ENCODE data around the gene KIAA1671. TPM values are rescaled to one million over a fixed set of nuclear protein-coding genes. Genes with fewer than 3 reads are reported as not detected.

The KIAA1671 gene
- total RNA-seq, 2 experiments from 2014 or later, result 35.0 to 35.5 TPM

GRCh38 chr22:25100402-25100801, 147.9 kb downstream of the KIAA1671 start:
- H3K4me3 Mint-ChIP-seq, result no peak overlapping the region
- ChIA-PET CTCF (no interaction called here), POLR2A (no interaction called here)
- no peaks in the 10 kb centered on the region for H3K4me1 Mint-ChIP-seq
- DNase-seq, result no peak
- H3K36me3 Mint-ChIP-seq (ENCODE audit: low read depth), result no peaks in the 10 kb centered on the region
- H3K27me3 Mint-ChIP-seq, result no peaks in the 10 kb centered on the region
- no peaks in the 10 kb centered on the region for H3K9me3 Mint-ChIP-seq
- no peak overlapping the region for H3K27ac Mint-ChIP-seq

GRCh38 chr22:25100948-25101347, 148.4 kb downstream of the KIAA1671 start:
- CTCF ChIA-PET, result no interaction called here
- POLR2A ChIA-PET, result no interaction called here
- Mint-ChIP-seq H3K27me3 (no peaks in the 10 kb centered on the region), H3K27ac (no peak overlapping the region), H3K4me3 (no peak overlapping the region), H3K9me3 (no peaks in the 10 kb centered on the region), H3K4me1 (no peaks in the 10 kb centered on the region), H3K36me3 (ENCODE audit: low read depth) (no peaks in the 10 kb centered on the region)
- DNase-seq, result no peak

GRCh38 chr22:25101501-25101900, 149.0 kb downstream of the KIAA1671 start:
- CTCF ChIA-PET, result no interaction called here

GRCh38 chr22:25101986-25102385, 149.5 kb downstream of the KIAA1671 start:
- ChIA-PET CTCF (no interaction called here), POLR2A (no interaction called here)
- H3K4me1 Mint-ChIP-seq, result no peaks in the 10 kb centered on the region
- no peaks in the 10 kb centered on the region for H3K9me3 Mint-ChIP-seq
- H3K4me3 Mint-ChIP-seq, result no peak overlapping the region
- no peak overlapping the region for H3K27ac Mint-ChIP-seq
- DNase-seq, result no peak
- H3K36me3 Mint-ChIP-seq (ENCODE audit: low read depth), result no peaks in the 10 kb centered on the region
- no peaks in the 10 kb centered on the region for H3K27me3 Mint-ChIP-seq

More at GRCh38 chr22:25101501-25101900, 149.0 kb downstream of the KIAA1671 start:
- POLR2A ChIA-PET, result no interaction called here
- no peaks in the 10 kb centered on the region for H3K9me3 Mint-ChIP-seq
- no peaks in the 10 kb centered on the region for H3K27me3 Mint-ChIP-seq
- no peaks in the 10 kb centered on the region for H3K36me3 Mint-ChIP-seq (ENCODE audit: low read depth)
- no peak for DNase-seq
- no peak overlapping the region for H3K4me3 Mint-ChIP-seq
- H3K27ac Mint-ChIP-seq, result no peak overlapping the region
- no peaks in the 10 kb centered on the region for H3K4me1 Mint-ChIP-seq

GRCh38 chr22:25102722-25103121, 150.2 kb downstream of the KIAA1671 start:
- no peak for DNase-seq
- CTCF ChIA-PET, result no interaction called here
- H3K36me3 Mint-ChIP-seq (ENCODE audit: low read depth), result no peaks in the 10 kb centered on the region
- H3K4me1 Mint-ChIP-seq, result no peaks in the 10 kb centered on the region
- H3K27ac Mint-ChIP-seq, result no peak overlapping the region
- no peak overlapping the region for H3K4me3 Mint-ChIP-seq
- H3K27me3 Mint-ChIP-seq, result no peaks in the 10 kb centered on the region
- H3K9me3 Mint-ChIP-seq, result no peaks in the 10 kb centered on the region
- POLR2A ChIA-PET, result no interaction called here

- ChIA-PET CTCF (no interaction called here), POLR2A (no interaction called here)
- H3K4me3 Mint-ChIP-seq, result no peak overlapping the region
- H3K27me3 Mint-ChIP-seq, result no peaks in the 10 kb centered on the region
- H3K4me1 Mint-ChIP-seq, result no peaks in the 10 kb centered on the region
- no peak overlapping the region for H3K27ac Mint-ChIP-seq
- no peaks in the 10 kb centered on the region for H3K9me3 Mint-ChIP-seq
- peaks cover 8% of the 10 kb centered on the region for H3K36me3 Mint-ChIP-seq (ENCODE audit: low read depth)
- no peak for DNase-seq
Observed at GRCh38 chr22:25104367-25104766, 151.9 kb downstream of the KIAA1671 start.

GRCh38 chr22:25105817-25106650, 153.5 kb downstream of the KIAA1671 start:
- H3K9me3 Mint-ChIP-seq, result no peaks in the 10 kb centered on the region
- H3K27me3 Mint-ChIP-seq, result no peaks in the 10 kb centered on the region
- ChIA-PET CTCF (interaction anchor here (1.0 kb wide), 1 partner anchor 12 kb away, joined by 4 read pairs; no protein-coding TSS in a partner anchor), POLR2A (no interaction called here)
- peaks cover 8% of the 10 kb centered on the region for H3K36me3 Mint-ChIP-seq (ENCODE audit: low read depth)
- no peak overlapping the region for H3K27ac Mint-ChIP-seq
- peaks cover 12% of the 10 kb centered on the region for H3K4me1 Mint-ChIP-seq
- no peak for DNase-seq
- no peak overlapping the region for H3K4me3 Mint-ChIP-seq

- Mint-ChIP-seq H3K36me3 (ENCODE audit: low read depth) (peaks cover 8% of the 10 kb centered on the region), H3K27ac (no peak overlapping the region), H3K27me3 (no peaks in the 10 kb centered on the region), H3K4me3 (no peak overlapping the region), H3K4me1 (peaks cover 17% of the 10 kb centered on the region), H3K9me3 (no peaks in the 10 kb centered on the region)
- ChIA-PET POLR2A (no interaction called here), CTCF (interaction anchor here (0.9 to 1.9 kb wide), 3 partner anchors 30 to 41 kb away, joined by 3 to 6 read pairs (median 4); no protein-coding TSS in a partner anchor)
- DNase-seq, result no peak
Observed at GRCh38 chr22:25109878-25110595, 157.5 kb downstream of the KIAA1671 start.

- Mint-ChIP-seq H3K27ac (no peak overlapping the region), H3K27me3 (no peaks in the 10 kb centered on the region), H3K9me3 (no peaks in the 10 kb centered on the region), H3K4me1 (peaks cover 17% of the 10 kb centered on the region), H3K4me3 (peak overlapping the region; percentile 49), H3K36me3 (ENCODE audit: low read depth) (peaks cover 8% of the 10 kb centered on the region)
- ChIA-PET CTCF (interaction anchor here (0.7 to 1.9 kb wide), 4 partner anchors 30 to 1184 kb away, joined by 3 to 6 read pairs (median 4); no protein-coding TSS in a partner anchor), POLR2A (no interaction called here)
- DNase-seq, result no peak
Observed at GRCh38 chr22:25110596-25110845, 158.0 kb downstream of the KIAA1671 start.

- peaks cover 17% of the 10 kb centered on the region for H3K4me1 Mint-ChIP-seq
- no peaks in the 10 kb centered on the region for H3K9me3 Mint-ChIP-seq
- H3K27me3 Mint-ChIP-seq, result no peaks in the 10 kb centered on the region
- peak; percentile 41 for DNase-seq
- POLR2A ChIA-PET, result no interaction called here
- CTCF ChIA-PET, result interaction anchor here (0.6 to 1.9 kb wide), 6 partner anchors 30 to 1183 kb away, joined by 3 to 6 read pairs (median 3); no protein-coding TSS in a partner anchor
- peak overlapping the region; percentile 49 for H3K4me3 Mint-ChIP-seq
- no peak overlapping the region for H3K27ac Mint-ChIP-seq
- H3K36me3 Mint-ChIP-seq (ENCODE audit: low read depth), result peaks cover 8% of the 10 kb centered on the region
Observed at GRCh38 chr22:25110846-25111578, 158.5 kb downstream of the KIAA1671 start.

- Mint-ChIP-seq H3K36me3 (ENCODE audit: low read depth) (peaks cover 8% of the 10 kb centered on the region), H3K4me3 (no peak overlapping the region), H3K27ac (no peak overlapping the region), H3K27me3 (no peaks in the 10 kb centered on the region), H3K9me3 (no peaks in the 10 kb centered on the region), H3K4me1 (peaks cover 17% of the 10 kb centered on the region)
- no peak for DNase-seq
- ChIA-PET POLR2A (no interaction called here), CTCF (interaction anchor here (0.6 to 1.9 kb wide), 3 partner anchors 35 to 430 kb away, joined by 3 to 6 read pairs (median 3); no protein-coding TSS in a partner anchor)
Observed at GRCh38 chr22:25111579-25112517, 159.3 kb downstream of the KIAA1671 start.

GRCh38 chr22:25112538-25113253, 160.2 kb downstream of the KIAA1671 start:
- H3K4me1 Mint-ChIP-seq, result peaks cover 17% of the 10 kb centered on the region

More at GRCh38 chr22:25112538-25113253, 160.2 kb downstream of the KIAA1671 start:
- Mint-ChIP-seq H3K27me3 (no peaks in the 10 kb centered on the region), H3K27ac (no peak overlapping the region), H3K36me3 (ENCODE audit: low read depth) (peaks cover 8% of the 10 kb centered on the region), H3K4me3 (no peak overlapping the region), H3K9me3 (no peaks in the 10 kb centered on the region)
- ChIA-PET CTCF (no interaction called here), POLR2A (no interaction called here)
- DNase-seq, result no peak
